ENCODE results near the gene MSANTD1.

Gene MSANTD1

GRCh38 chr4:3217771-3218170, 31.2 kb upstream of the MSANTD1 start:
- DNase-seq, result no peak

- DNase-seq, result no peak
Observed at GRCh38 chr4:3218824-3219760, 29.9 kb upstream of the MSANTD1 start.

- no peak for DNase-seq
Observed at GRCh38 chr4:3219761-3220475, 29.0 kb upstream of the MSANTD1 start.

GRCh38 chr4:3220476-3221183, 28.3 kb upstream of the MSANTD1 start:
- no peak for DNase-seq

- DNase-seq, result no peak
Observed at GRCh38 chr4:3221184-3221494, 27.8 kb upstream of the MSANTD1 start.

GRCh38 chr4:3221996-3222395, 27.0 kb upstream of the MSANTD1 start:
- no peak for DNase-seq

- no peak for DNase-seq
Observed at GRCh38 chr4:3223346-3223745, 25.6 kb upstream of the MSANTD1 start.

- DNase-seq, result no peak
Observed at GRCh38 chr4:3223956-3224748, 24.8 kb upstream of the MSANTD1 start.

- DNase-seq, result no peak
Observed at GRCh38 chr4:3225071-3225850, 23.7 kb upstream of the MSANTD1 start.

- no peak for DNase-seq
Observed at GRCh38 chr4:3225936-3226335, 23.0 kb upstream of the MSANTD1 start.

- DNase-seq, result no peak
Observed at GRCh38 chr4:3226467-3226866, 22.5 kb upstream of the MSANTD1 start.

GRCh38 chr4:3226944-3227343, 22.0 kb upstream of the MSANTD1 start:
- no peak for DNase-seq

GRCh38 chr4:3227878-3228675, 20.9 kb upstream of the MSANTD1 start:
- no peak for DNase-seq

- no peak for DNase-seq
Observed at GRCh38 chr4:3228881-3229280, 20.1 kb upstream of the MSANTD1 start.

GRCh38 chr4:3229328-3229727, 19.6 kb upstream of the MSANTD1 start:
- no peak for DNase-seq

- no peak for DNase-seq
Observed at GRCh38 chr4:3229964-3230363, 19.0 kb upstream of the MSANTD1 start.

GRCh38 chr4:3231471-3231870, 17.5 kb upstream of the MSANTD1 start:
- DNase-seq, result no peak

GRCh38 chr4:3232001-3232400, 17.0 kb upstream of the MSANTD1 start:
- DNase-seq, result no peak

GRCh38 chr4:3232871-3233271, 16.1 kb upstream of the MSANTD1 start:
- no peak for DNase-seq

- no peak for DNase-seq
Observed at GRCh38 chr4:3233391-3234071, 15.4 kb upstream of the MSANTD1 start.
